Upper lobe of left lung (tissue), 6 donors: ENCODE measurements around the gene CNST. TPM values are rescaled to one million over a fixed set of nuclear protein-coding genes. Genes with fewer than 3 reads are reported as not detected.
A peak's percentile ranks its signal among the peaks of the same experiment; 100 is the strongest.

Experiments used
- ATAC-seq, 2 donors: fragments of 200-7000 bp; cut with Tn5 transposase; one replicate each; pipeline ENCODE4 v1.9.1; 2022; ENCODE audit warnings: mild to moderate bottlenecking in 2 of 2, moderate library complexity in 2 of 2; ENCODE audit not compliant: low FRiP score in 2 of 2
- DNase-seq, 2 donors: peaks; one replicate each; pipeline ENCODE4 v3.0.0-alpha.2; 2019 to 2020
- H3K27ac ChIP-seq, 4 donors: fragments of 200-600 bp; sonication (generic); one replicate each; pipeline ENCODE4 v1.5.1; 2016 to 2019
- H3K27me3 ChIP-seq, 4 donors: fragments of 200-600 bp; sonication (generic); one replicate each; pipeline ENCODE4 v1.5.1; 2017 to 2019
- H3K36me3 ChIP-seq, 4 donors: fragments of 200-600 bp; sonication (generic); one replicate each; pipeline ENCODE4 v1.5.1; 2016 to 2019
- H3K4me1 ChIP-seq, 4 donors: fragments of 200-600 bp; sonication (generic); one replicate each; pipeline ENCODE4 v1.5.1; 2018 to 2019
- H3K4me3 ChIP-seq, 4 donors: fragments of 200-600 bp; sonication (generic); one replicate each; pipeline ENCODE4 v1.5.1; 2017 to 2019; ENCODE audit warnings: mild to moderate bottlenecking in 2 of 4, moderate library complexity in 1 of 4
- H3K9me3 ChIP-seq, 4 donors: fragments of 200-600 bp; sonication (generic); one replicate each; pipeline ENCODE4 v1.5.1; 2018 to 2019
- CTCF ChIP-seq, 6 experiments: fragments of 450-650 bp in 4 of 6; fragments of 200-600 bp in 2 of 6; sonication (generic) in 2 of 6; IDR thresholded peaks; one replicate each; pipeline ENCODE4 v1.5.1; 2016 to 2019; ENCODE audit warnings: antibody characterized with exemption in 6 of 6
- EP300 ChIP-seq, 4 donors: sonication (generic); formaldehyde crosslinking; IDR thresholded peaks; one replicate each; pipeline ENCODE4 v1.5.1; 2017; ENCODE audit warnings: antibody characterized with exemption in 4 of 4, control low read depth in 2 of 4
- POLR2A ChIP-seq, 4 donors: fragments of 450-650 bp; IDR thresholded peaks; one replicate each; pipeline ENCODE4 v1.5.1; 2016 to 2017; ENCODE audit warnings: antibody characterized with exemption in 4 of 4, mild to moderate bottlenecking in 2 of 4
- POLR2AphosphoS5 ChIP-seq, 2 donors: sonication (generic); formaldehyde crosslinking; IDR thresholded peaks; one replicate each; pipeline ENCODE4 v1.5.1; 2017; ENCODE audit warnings: antibody characterized with exemption in 2 of 2
- WGBS, 2 donors: methylation state at CpG; one replicate each; pipeline ENCODE4 v1.1.5; 2017 to 2018; 5-methylcytosine and 5-hydroxymethylcytosine counted together
- total RNA-seq, 6 donors: library from RNA; depleted of rRNA in 4 of 6; stranded (reverse); fragments of >200 nt in 4 of 6; gene quantifications; one replicate each; pipeline versions ENCODE4 v1.1.0 to v1.2.1, GENCODE V29; 2016 to 2021
- donor health status: DM: no; HTN: no; CAD: no; lungs with moderate emphysema.
- donor health status: DM: no; HTN: yes; CAD: no; lungs with severe emphysema.

CNST gene
- total RNA-seq, 6 donors from 2014 or later = 22.1 to 40.1 (median 29.2) TPM

GRCh38 chr1:246576709-246577032 lies 10.4 kb downstream of the CNST start:
- 80 to 88% methylated on average over 3 of the region's 3 CpGs for WGBS, 2 donors
- no peaks in the 10 kb centered on the region for H3K9me3 ChIP-seq
- no peak for TF ChIP-seq POLR2A (IDR thresholded peaks at IDR 0.05)
- no peak for TF ChIP-seq EP300 (IDR thresholded peaks at IDR 0.05)
- no peak for TF ChIP-seq POLR2AphosphoS5 (IDR thresholded peaks at IDR 0.05)
- no peak for TF ChIP-seq CTCF (IDR thresholded peaks at IDR 0.05)
- H3K36me3 ChIP-seq = no peaks in the 10 kb centered on the region
- peaks cover 32 to 58% (median 38%) of the 10 kb centered on the region in 4 donors for H3K4me1 ChIP-seq
- H3K27me3 ChIP-seq = no peaks in the 10 kb centered on the region
- no peak overlapping the region for H3K4me3 ChIP-seq
- DNase-seq = no peak
- ATAC-seq = no peak
- H3K27ac ChIP-seq = peak overlapping the region in 1 of 4 donors; percentile 34

DNA sequence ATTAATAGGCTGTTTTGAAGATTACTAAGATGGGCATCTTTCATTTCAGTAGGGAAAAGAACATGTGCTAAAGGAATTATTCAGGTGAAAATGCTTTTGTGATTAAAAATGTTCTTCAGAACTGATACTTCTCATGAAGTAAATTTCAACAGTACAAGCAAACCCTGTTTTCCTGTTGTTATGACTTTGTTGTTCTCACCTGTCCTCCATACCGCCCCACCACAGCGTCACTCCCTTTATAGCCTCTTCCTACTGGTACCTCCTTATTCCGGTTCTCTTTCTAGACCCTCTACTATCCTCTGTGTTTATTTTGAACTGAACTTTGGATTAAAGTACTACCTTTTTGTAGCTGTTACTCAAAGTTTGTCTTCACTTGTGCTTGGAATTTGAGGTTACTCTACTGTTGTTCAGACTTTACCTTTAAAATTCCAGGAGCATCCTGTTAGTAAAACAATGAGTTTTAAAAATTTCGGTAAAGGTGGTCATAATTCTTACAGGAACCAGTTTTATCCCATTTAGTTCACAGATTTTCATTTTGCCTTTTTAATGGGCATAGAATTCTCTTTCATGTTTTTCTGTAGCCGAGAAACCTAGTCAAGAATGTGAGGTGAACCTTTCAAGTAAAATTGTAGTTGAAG lies 10.9 kb downstream of the CNST start:
- DNase-seq (no peak), ATAC-seq (no peak)
- Histone ChIP-seq H3K4me3 (no peak overlapping the region), H3K4me1 (peaks cover 34 to 58% (median 37%) of the 10 kb centered on the region in 4 donors), H3K27me3 (no peaks in the 10 kb centered on the region), H3K36me3 (no peaks in the 10 kb centered on the region), H3K9me3 (no peaks in the 10 kb centered on the region), H3K27ac (peak overlapping the region in 1 of 4 donors; percentile 34)
- no peak for TF ChIP-seq EP300 (IDR thresholded peaks at IDR 0.05)
- no peak for TF ChIP-seq POLR2A (IDR thresholded peaks at IDR 0.05)
- no peak for TF ChIP-seq POLR2AphosphoS5 (IDR thresholded peaks at IDR 0.05)
- no peak for TF ChIP-seq CTCF (IDR thresholded peaks at IDR 0.05)
- 69 to 72% methylated on average over 5 of the region's 5 CpGs for WGBS, 2 donors

DNA sequence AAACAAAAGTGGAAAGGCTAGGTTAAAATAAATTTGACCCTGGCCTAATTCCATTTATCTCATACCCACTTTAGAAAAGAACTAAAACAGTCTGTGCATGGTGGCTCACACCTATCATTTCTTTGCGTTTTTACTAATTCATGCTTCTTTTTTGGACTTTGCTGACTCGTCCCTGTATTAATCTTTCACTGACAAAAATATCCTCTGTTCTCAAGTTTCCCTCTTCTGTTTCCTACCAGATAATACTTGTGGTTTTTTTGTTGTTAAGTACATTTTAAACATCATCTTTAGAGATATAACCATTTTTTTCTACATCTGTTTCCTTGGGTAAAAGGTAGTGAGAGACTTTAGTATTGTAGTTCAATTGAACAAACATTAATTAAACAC lies 11.5 kb downstream of the CNST start:
- ATAC-seq (no peak), DNase-seq (no peak)
- Histone ChIP-seq H3K36me3 (no peaks in the 10 kb centered on the region), H3K4me3 (no peak overlapping the region), H3K27me3 (no peaks in the 10 kb centered on the region), H3K4me1 (peaks cover 36 to 58% (median 38%) of the 10 kb centered on the region in 4 donors), H3K9me3 (no peaks in the 10 kb centered on the region), H3K27ac (no peak overlapping the region)
- 50 to 58% methylated on average over 2 of the region's 2 CpGs for WGBS, 2 donors
- TF ChIP-seq EP300 (IDR thresholded peaks at IDR 0.05) (no peak), POLR2AphosphoS5 (IDR thresholded peaks at IDR 0.05) (no peak), CTCF (IDR thresholded peaks at IDR 0.05) (no peak), POLR2A (IDR thresholded peaks at IDR 0.05) (no peak)

- no peaks in the 10 kb centered on the region for H3K9me3 ChIP-seq
- no peak for DNase-seq
- 15 to 35% methylated on average over 3 of the region's 3 CpGs for WGBS, 2 donors
- H3K36me3 ChIP-seq = peaks cover 0 to 4% (median 0%) of the 10 kb centered on the region in 4 donors
- no peak overlapping the region for H3K4me3 ChIP-seq
- H3K27ac ChIP-seq = peak overlapping the region; percentile 1 to 59 (median 32)
- no peaks in the 10 kb centered on the region for H3K27me3 ChIP-seq
- ATAC-seq = no peak
- peaks cover 42 to 62% (median 50%) of the 10 kb centered on the region in 4 donors for H3K4me1 ChIP-seq
- TF ChIP-seq POLR2AphosphoS5 (IDR thresholded peaks at IDR 0.05) (no peak), CTCF (IDR thresholded peaks at IDR 0.05) (no peak), POLR2A (IDR thresholded peaks at IDR 0.05) (no peak), EP300 (IDR thresholded peaks at IDR 0.05) (no peak)
Measured at GRCh38 chr1:246579818-246580217, 13.6 kb downstream of the CNST start.
